Body of pancreas (tissue), 4 donors: Measurements from ENCODE around the gene CPZ.
A peak's percentile ranks its signal among the peaks of the same experiment; 100 is the strongest.

Experiments
- POLR2A ChIP-seq, 3 donors: fragments of 450-650 bp; IDR thresholded peaks; one replicate each; pipeline ENCODE4 v1.6.1; 2016; ENCODE audit warnings: antibody characterized with exemption in 3 of 3, mild to moderate bottlenecking in 2 of 3
- TF ChIP-seq, protein P1 (sequence below), 7 experiments: fragments of 450-650 bp in 4 of 7; fragments of 200-600 bp in 3 of 7; sonication (generic) in 3 of 7; IDR thresholded peaks; one replicate each; pipeline ENCODE4 v1.5.1; 2016 to 2019; ENCODE audit warnings: antibody characterized with exemption in 7 of 7

DNA sequence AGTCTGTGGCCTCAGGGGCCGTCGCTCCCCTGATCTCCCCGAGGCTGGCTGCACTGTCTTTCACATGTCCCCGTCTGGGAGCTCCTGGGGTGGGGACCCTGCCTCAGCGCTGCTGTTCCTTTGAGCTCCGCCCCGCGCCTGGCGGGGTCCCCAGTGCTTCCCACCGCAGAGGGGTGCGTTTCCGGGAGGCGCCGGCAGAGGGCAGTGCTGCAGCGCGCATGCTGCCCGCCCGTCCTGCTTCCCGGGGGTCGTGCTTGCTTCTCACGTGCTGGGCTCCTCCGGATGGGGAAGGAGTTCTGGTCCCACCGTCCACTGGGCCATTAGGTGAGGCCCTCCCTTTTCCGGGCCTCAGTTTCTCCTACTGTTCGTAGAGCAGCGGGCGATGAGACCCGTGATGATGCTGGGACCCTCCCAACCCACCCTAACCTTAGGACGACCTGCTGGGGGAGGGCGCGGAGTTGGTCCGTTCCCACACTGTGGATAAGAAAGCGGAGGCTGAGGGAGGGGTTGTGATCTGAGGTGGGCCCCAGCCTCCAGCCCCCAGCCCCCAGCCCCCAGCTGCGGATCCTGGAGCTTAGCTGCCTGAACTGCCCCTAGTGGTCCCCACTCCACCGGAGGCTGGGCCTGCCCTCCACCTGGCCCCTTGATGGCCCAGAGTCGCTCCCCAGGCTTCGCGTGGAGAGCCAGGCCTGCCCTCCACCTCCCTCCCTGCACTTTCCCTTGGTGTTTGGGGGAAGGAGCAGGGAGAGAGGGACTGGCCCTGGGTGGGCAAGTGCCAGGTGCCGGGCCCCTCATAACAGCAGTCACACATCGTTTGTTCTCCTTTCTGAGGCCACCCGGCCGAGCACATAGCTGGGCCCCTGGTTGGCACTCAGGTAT is 15.3 kb downstream of the CPZ start:
- no peak for TF ChIP-seq POLR2A (IDR thresholded peaks at IDR 0.05)
- TF ChIP-seq, protein P1, sequence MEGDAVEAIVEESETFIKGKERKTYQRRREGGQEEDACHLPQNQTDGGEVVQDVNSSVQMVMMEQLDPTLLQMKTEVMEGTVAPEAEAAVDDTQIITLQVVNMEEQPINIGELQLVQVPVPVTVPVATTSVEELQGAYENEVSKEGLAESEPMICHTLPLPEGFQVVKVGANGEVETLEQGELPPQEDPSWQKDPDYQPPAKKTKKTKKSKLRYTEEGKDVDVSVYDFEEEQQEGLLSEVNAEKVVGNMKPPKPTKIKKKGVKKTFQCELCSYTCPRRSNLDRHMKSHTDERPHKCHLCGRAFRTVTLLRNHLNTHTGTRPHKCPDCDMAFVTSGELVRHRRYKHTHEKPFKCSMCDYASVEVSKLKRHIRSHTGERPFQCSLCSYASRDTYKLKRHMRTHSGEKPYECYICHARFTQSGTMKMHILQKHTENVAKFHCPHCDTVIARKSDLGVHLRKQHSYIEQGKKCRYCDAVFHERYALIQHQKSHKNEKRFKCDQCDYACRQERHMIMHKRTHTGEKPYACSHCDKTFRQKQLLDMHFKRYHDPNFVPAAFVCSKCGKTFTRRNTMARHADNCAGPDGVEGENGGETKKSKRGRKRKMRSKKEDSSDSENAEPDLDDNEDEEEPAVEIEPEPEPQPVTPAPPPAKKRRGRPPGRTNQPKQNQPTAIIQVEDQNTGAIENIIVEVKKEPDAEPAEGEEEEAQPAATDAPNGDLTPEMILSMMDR (IDR thresholded peaks at IDR 0.05): peak; percentile 62 to 98 (median 79)
